Measurements from ENCODE around the gene HMHB1.

HMHB1 gene

DNA sequence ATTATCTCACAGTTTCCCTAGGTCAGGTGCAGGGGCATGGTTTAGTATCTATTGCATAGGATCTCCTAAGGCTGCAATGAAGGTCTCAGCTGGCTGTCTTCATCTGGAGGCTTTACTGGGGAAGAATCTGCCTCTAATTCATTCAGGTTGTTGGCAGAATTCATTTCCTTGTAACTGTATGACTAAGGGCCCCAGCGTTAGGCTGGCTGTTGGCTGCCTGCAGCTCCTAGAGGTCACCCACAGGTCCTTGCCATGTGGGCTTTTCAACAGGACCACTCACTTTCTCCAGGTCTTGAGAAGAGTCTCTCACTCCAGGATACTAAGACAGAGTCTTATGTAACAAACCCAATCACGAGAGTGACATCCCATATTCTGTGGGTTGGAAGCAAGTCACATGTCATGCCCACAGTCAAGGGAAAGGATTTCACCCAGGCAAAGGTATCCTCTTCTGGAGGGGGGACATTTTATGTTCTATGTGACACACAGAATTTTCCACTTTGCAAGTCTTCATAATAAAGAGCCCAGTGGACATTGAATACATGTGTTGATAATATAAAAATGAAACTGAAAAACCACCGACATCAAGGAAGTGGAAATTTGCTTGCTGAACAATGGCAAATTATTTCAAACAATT, 38.2 kb downstream of the HMHB1 start:
- no peak overlapping the region for H3K4me3 ChIP-seq (replicated peaks; ENCODE audit: low read depth, low read length)
- no peak for DNase-seq (ENCODE audit: extremely low read depth, low read depth)
- TF ChIP-seq, protein P1, sequence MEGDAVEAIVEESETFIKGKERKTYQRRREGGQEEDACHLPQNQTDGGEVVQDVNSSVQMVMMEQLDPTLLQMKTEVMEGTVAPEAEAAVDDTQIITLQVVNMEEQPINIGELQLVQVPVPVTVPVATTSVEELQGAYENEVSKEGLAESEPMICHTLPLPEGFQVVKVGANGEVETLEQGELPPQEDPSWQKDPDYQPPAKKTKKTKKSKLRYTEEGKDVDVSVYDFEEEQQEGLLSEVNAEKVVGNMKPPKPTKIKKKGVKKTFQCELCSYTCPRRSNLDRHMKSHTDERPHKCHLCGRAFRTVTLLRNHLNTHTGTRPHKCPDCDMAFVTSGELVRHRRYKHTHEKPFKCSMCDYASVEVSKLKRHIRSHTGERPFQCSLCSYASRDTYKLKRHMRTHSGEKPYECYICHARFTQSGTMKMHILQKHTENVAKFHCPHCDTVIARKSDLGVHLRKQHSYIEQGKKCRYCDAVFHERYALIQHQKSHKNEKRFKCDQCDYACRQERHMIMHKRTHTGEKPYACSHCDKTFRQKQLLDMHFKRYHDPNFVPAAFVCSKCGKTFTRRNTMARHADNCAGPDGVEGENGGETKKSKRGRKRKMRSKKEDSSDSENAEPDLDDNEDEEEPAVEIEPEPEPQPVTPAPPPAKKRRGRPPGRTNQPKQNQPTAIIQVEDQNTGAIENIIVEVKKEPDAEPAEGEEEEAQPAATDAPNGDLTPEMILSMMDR (IDR thresholded peaks at IDR 0.05; ENCODE audit: low read depth, low read length, missing control alignments): no peak

DNA sequence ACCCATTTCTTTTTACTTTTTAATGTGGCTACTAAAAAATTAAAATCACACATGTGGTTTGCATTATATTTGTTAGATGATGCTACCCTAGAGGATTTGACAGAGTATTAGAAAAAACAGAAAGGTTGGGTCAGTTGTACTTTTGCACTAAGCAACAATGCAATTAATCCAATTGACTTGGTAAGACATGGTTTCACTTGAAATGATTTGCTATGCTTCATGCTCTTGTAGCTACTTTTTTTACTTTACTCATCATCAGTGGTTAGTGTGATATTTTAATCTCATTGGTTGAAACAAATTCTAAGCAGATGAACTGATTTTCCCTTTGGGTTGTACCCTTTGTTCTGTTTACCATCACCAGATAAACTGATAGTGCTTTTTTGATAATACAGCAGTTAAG, 39.4 kb downstream of the HMHB1 start:
- H3K4me3 ChIP-seq (replicated peaks; ENCODE audit: low read depth, low read length): no peak overlapping the region
- DNase-seq (ENCODE audit: extremely low read depth, low read depth): no peak
- TF ChIP-seq, protein P1 (IDR thresholded peaks at IDR 0.05; ENCODE audit: low read depth, low read length, missing control alignments): no peak

DNA sequence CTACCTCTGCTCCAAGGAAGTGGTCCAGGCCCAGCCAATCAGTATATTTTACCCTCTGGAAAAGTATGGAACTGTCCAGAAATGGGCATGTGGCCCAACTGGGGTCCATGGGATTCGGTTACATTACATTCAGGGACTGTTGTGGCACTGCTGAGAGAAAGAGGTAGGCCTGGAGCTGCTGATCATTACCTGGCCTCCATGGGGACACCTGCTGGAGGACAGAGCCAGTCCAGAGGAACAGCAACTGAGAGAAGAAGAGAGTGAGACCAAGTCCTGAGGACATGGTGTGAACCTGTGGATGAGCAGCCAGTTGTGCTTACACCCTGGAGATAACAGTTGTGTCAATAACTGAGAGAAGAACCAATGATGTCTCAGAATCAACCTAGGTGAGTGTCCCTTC, 48.2 kb downstream of the HMHB1 start:
- no peak for DNase-seq (ENCODE audit: extremely low read depth, low read depth)
- TF ChIP-seq, protein P1 (IDR thresholded peaks at IDR 0.05; ENCODE audit: low read depth, low read length, missing control alignments): no peak
- no peak overlapping the region for H3K4me3 ChIP-seq (replicated peaks; ENCODE audit: low read depth, low read length)

DNA sequence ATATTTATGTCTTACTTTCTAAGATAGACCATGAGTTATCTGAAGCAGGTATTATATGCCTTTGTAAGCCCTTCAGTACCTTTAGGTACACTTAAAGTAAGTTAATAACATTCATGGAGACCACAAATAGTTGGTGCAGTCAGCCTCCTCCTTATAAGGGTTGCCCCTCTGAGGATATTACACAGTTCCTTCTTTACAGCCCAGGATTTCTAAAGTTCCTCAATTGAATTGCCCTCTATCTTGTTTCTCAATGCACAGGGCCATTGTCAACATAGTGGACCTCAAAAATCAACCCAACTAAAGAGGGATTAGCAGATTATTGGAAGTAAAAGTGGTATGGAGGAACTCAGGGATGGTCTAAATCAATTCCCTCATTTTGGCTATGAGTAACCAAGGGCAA, 50.3 kb downstream of the HMHB1 start:
- TF ChIP-seq, protein P1 (IDR thresholded peaks at IDR 0.05; ENCODE audit: low read depth, low read length, missing control alignments): no peak
- H3K4me3 ChIP-seq (replicated peaks; ENCODE audit: low read depth, low read length): no peak overlapping the region
- DNase-seq (ENCODE audit: extremely low read depth, low read depth): no peak

DNA sequence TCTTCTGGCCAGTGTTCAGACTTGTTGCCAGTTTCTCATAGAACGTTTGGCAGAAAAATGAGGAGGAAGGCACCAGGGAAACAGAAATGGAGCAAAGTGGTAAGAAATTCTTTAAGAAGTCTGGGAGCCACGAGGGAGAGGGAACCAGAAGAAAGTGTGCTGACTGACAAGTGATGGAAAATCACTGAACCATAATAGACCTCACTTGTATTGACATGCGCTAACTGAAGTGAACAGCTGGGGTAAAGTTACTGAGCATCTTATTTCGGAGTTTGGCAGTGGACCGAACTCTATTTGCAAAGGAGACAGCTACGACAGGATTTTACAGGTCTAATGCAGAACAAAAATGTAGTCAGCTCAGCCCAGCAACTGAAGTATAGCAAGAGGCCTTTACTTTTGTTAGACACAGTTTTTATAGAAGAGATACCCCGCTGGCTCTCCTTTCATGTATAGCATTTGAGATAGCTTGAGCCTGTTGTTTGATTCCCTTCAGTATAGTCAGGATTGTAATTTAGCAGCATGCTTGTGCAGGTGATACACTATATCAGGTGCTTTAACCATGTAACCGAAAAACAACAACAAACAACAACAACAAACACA, 53.6 kb downstream of the HMHB1 start:
- DNase-seq (ENCODE audit: extremely low read depth, low read depth): no peak
- no peak overlapping the region for H3K4me3 ChIP-seq (replicated peaks; ENCODE audit: low read depth, low read length)
- TF ChIP-seq, protein P1 (IDR thresholded peaks at IDR 0.05; ENCODE audit: low read depth, low read length, missing control alignments): no peak

Data from HFF-Myc (cell line).